ENCODE results near the gene ZNRF2.

ZNRF2 gene

DNA sequence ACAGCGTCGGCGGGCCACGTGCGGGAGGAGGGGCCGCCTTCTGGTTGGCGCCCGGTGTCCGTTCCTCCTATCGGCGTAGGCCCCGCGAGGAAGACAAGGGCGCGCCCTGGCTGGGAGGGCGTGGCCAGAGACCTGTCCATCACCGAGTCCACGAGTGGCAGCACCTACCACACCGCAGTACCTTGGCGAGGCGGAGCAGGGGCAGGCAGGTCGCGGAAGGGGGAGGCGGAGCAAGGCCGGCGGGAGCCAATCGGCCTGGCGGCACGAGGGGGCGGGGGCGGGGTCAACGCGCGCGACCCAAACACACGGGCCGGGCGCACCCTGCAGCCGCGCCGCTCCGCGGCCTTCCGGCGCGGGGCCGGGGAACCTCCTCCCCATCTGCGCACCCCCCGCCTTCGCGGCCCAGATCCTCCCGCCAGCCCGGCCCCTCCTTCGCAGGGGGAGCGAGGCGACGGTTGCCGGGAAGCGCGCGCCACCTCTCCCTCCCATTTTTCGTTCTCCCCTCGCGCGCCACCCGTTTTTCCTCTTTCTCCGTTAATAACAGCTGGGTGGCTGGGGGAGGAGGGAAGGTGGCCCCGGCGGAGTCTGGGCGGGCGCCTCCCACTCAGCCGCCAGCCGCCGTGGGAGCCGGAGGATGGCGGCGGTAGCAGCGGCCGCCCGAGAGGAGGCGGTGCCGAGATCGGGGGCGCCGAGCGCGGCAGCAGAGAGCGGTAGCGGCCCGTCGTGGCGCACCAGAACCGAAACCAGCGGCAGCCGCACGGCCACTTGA is at the start of gene ZNRF2:
ZNRF2 (plus strand) TSS at position 300 of the 769 bp plus-strand sequence. CDS start 761 bp downstream, outside the sequence.
- peak; percentile 98 for DNase-seq

DNA sequence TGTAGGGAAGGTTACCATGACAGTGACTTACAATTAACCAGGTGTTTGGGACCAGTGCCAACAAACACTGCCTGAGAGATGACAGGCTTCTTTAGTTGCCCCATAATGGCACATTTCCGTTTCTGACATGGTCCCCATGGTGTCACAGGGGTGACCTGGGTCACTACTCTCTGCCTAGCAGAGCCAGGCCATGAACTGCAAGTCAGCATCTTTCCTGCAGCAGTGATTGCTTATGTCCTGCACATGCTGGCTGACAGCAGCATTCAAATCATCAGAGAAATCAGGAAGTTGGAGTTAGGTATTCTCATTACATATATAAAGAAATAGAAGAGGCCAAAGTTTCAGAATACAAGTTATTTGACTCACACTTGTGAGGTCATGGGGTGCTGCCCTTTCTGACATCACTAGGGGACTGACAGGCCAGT is 47.1 kb upstream of the ZNRF2 start:
- DNase-seq = no peak

DNA sequence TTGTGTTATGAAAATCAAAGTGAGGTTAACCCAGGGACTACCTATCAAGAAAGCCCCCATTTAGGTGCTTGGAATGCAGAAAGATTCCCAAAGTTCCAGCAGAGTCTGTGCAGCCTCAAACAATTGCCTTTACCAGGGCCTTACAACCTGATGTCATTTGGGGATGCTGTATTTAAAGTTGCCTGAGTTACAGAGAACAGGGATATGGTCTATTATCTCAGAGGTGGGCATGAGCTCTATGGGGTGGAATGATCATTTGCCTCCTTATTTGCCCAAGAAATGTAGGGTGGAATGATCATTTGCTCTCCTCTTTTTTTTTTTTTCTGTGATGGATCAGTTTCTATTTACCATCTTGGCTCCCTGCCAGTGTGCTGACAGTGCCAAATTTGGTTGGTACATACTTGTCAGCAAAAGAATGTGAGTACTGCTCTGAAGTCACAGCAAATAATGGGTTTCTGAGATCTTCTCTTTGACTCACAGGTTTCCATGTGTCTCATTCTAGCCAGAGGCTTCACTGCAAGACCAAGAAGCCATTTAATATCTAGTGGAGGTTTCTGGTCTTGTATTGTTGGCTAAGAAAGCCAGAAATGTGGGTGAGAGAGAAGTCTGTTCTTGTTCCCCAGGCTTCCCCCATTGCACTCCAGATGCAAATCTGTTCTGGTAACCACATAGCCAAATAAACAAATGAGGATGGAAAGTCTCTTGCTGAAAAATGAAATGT is 45.5 kb upstream of the ZNRF2 start:
- peak; percentile 13 for DNase-seq

DNA sequence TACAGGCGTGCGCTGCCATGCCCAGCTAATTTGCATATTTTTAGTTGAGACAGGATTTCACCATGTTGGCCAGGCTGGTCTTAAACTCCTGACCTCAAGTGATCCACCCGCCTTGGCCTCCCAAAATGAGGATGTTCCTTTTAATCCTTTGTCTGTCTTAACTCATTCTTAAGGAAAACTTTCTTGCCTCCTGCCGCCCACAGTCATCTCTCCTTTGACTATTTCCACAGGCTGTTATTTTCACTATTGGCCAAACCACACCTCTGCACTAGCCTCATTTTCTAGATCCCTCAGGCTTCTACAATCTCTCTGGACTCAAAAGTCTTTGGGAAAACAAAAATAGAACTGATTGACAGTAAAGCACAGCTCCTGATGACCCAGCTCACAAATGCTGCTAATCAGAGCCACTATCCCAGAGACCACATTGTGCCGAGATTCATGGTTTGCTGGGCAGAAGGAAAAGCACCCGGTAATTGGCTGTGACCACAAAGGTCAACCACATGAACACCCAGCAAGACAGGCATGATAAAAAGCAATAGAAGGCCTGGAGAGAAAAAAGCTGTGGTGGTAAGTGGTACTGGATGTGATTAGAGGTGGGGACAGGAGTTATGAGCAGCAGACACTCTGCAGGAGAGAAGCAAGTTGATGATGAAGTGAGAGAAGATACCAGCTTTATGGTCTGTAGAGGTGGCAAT is 44.1 kb upstream of the ZNRF2 start:
- peak; percentile 55 for DNase-seq

DNA sequence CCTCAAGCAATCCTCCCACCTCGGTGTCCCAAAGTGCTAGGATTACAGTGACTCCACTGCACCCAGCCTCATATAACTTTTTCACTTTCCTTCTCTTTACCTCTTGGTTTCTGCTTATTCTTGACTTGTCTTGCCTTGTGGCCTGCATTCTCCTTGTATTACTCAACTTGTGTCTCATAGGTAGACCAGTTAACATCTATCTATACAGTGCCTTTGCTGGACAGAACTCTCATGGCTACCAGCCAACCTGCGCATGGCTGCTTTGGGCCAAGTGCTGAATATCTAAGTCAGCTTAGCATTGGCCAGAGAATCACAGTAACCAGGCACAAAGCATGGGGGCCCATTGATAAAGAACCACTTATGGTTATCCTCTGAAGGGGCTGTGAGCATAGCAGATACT is 42.6 kb upstream of the ZNRF2 start:
- DNase-seq = no peak

GRCh38 chr7:30244340-30244739 is 40.1 kb upstream of the ZNRF2 start:
- DNase-seq = no peak

DNA sequence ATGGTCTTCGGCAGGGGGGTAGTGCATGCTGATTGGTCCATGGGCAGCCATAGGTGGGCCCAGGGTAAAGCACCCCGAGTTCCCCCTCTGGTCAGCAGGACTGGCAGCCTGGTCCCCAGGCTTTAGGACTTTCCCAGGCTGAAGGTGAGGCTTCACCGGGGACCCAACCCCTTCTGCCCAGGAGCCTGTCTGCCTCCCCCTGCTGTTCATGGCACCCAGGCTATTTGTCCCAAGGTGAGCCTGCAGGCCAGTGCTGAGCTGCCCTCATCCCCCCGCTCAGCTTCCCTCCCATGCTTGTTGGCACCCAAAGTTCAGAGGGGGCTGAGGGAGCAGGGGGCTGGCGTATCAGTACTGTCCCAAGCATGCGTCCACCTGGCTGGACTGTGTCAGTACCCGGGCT is 38.5 kb upstream of the ZNRF2 start:
- DNase-seq = no peak

- DNase-seq = no peak
Observed at GRCh38 chr7:30246392-30246791, 38.0 kb upstream of the ZNRF2 start.

DNA sequence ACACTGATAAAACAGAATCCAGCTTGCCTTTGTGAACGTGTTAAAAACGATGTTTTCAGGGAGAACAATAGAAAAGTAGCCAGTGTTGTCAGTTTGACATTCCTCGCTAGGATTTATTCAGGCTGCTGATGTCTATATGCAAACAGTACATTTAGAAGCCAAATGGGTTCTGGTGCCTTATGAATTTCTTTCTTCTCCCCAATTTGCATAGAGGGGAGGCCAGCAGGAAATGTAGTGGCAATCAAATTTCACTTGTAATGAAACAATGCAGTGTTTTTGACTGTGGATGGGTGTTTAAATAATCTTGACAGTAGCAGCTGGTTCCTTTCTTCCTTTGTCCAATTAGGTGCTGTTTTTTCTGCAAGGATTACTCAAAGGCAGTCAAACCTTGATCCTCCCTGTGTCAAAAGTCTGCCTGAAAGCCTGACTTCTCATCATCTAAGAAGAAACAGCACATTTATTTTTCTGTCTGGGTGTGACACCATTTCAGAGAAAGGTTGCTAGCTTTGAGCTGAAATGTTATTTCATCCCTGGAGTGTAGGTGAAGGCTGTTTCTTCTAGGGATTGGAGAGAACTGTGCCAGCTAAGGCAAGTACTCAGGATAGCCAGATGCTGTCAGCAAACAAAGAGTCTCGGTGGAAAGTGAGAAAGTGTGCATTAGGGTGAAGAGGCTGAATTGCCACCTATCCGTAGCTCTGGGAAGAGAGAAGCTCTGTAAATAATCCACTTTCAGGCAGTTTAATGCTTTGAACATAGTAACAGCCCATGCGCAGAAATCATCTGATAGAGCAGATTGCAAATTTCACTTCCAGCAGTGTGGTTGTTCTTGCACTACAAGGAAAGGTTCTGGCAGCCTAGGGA is 36.6 kb upstream of the ZNRF2 start:
- no peak for DNase-seq

- DNase-seq = no peak
Observed at GRCh38 chr7:30249316-30249715, 35.1 kb upstream of the ZNRF2 start.

DNA sequence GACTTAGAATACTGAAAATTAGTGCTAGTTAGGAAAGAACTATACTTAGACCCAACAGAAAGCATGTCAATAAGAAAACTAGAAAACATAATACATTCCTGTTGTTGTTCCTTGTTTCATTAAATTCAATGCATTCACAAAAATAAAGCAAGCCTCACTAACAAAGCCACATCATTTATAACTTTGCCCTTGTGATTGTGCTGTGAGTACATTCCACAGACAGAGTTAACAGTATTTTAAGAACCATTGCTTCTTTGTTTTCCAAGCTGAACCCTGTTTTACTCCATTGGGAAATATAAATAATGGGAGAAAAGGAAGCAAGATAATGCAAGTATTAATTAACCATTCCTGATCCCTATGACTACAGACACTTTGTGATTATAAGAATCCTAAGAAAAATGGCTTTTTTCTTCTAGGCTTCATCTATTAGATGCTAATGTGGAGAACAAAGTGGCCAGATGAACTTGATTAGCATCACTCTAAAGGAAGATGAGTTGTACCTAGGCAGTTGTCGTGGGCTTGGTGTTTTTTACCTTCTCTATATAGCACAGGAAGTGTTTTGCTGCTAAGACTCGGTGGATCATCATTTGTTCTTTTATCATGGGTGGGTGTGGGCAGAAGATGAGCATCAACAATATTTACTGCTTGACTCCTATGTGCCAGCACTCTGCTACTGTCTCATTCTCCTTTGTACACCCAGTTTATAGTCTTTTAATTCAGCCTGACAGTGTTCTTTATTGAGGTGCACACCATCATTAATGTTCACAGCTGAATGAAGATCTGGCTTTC is 34.2 kb upstream of the ZNRF2 start:
- no peak for DNase-seq

DNA sequence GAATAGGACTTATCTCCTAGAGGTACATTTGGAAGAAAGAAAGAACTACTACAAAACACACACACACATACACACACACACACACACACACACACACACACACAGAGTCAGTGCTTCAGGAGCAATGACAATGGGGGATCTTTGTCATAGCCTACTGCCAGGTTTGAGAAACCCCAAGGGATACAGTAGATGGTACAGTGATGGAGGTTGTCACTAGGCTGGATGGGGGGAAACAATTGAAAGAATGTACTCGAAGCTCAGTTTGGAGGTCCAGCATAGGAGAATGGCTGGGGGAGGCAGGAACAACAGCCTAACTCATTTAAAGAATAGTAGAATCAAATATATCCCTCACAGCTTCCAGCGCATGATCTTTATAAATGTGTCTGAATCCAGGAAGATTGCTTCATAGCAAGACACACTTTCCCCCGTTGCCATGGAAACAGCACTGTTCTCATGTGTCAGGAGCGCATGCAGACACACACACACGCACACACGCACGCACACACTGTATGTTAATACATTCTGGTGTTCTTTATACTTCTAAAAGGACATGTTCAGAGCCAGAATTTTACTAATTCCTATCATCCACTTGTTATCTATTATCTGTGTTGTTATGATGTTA is 32.6 kb upstream of the ZNRF2 start:
- DNase-seq = no peak

- DNase-seq = peak; percentile 82
Observed at GRCh38 chr7:30252885-30253795, 31.3 kb upstream of the ZNRF2 start.

DNA sequence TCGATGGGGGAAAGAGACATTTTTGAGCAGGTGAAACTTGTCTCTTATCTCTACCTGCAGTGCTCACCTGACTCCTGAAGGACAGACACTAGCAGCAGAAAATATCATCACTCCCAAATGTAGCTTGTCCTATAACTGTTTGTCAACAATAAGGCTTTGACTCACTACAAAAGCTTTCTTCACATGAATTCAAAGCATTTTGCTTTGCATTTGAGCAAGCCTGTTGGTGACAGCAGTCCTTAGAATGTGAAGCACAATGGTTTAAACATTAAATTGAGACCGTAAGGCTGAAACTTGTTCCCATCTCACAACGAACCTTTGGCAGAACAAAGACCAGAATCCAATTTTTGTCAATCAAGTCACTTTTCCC is 30.6 kb upstream of the ZNRF2 start:
- DNase-seq = no peak

- DNase-seq = no peak
Observed at GRCh38 chr7:30254248-30254647, 30.1 kb upstream of the ZNRF2 start.

DNA sequence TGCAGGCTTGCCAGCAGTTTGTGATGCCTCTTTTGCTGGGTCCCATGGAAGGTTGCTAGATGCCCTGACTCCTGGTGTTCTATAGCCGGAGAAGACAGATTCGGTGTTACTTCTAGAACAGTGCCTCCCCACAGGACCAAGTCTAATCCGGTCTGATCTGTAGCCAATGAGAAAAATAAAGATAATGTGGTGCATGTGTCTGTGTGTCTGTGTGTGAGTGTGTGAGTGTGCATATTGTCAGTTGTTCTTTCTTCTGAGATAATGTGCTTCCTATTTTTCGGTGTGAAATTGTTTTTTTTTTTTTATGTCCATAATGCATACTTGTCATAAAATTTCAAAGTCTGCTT is 29.7 kb upstream of the ZNRF2 start:
- DNase-seq = no peak

DNA sequence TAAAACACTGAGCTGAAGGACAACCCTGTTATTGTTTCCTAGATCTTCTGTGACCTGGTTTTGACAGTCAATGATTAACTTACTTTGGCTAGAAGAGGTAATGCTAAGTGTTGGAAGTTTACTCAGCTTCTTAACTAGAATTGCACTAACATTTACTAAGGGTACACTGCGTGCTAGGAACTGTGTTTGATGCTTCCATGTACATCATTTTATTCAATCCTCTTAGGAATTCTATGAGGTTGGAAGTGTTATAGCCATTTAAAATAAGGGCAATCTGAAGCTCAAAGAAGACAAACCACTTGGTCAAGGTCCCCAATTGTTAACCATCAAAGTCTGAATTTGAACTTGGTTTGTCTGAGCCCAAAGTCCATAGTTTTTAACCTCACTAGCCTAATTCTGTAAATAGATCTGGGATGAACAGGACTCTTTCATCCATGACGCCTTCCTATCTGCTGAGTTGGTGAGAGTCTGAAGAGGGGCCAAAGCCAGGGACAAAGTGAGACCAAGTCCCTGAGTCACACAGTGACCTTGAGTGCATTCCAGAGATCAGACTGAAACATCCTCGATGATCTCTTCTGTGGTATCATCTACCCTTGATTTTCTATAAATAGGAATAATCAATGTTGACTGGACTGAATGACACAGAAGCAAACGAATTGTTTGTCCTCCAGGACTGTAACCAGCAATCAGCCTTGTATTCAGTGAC is 29.2 kb upstream of the ZNRF2 start:
- DNase-seq = peak; percentile 36

DNA sequence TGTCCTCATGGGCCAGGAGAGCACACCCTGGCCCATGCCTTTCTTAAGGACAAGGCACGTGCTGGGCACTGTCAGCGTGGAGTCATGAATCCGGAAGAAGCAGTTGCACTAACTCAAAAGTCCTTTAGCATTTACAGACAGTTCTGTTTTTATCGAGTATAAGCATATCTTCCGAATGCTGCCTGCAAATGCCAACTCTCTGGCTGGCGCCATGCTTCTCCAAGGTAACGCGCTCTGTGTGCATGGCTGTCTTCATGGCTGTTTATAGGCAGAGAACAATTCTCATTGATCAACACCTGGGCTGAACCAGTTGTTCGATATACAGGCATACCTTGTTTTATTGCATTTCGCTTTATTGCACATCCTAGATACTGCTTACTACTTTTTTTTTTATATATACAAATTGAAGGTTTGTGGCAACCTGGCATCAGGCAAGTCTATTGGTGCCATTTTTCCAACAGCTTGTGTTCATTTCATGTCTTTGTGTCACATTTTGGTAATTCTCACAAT is 28.0 kb upstream of the ZNRF2 start:
- no peak for DNase-seq

DNA sequence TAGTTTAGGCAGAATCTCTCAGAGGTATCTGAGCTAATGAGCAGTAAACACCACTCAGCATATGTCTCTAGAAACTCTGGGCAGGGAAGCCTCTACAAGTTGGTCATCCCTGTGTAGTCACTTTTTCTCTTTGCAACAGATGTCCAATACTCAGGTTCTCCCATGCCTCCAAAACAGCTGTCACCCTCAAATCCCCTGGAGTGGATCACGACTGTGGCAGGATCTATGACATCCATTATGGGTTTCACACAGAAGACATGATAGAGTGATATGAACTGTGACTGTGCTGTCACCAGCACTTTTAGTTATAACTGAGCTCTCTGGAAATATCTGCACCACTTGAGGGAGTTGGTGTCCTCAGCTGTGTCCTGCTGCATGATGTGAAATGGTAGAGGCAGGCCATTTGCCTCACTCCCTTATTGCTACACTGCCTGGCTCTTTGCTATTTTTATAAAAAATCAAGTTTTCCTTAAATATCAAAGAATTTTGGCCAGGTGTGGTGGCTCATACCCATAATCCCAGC is 24.1 kb upstream of the ZNRF2 start:
- no peak for DNase-seq

Measured in kidney glomerular epithelial cell (primary cell).